SK-N-SH treated with all-trans-retinoic acid at 6 μM for 48 hours (cell line): ENCODE data around the gene RXRA.

Experiments used
- ATAC-seq: fragments of 200-7000 bp; cut with Tn5 transposase; 3 replicates; pipeline ENCODE4 v1.9.1; 2020; ENCODE audit warnings: mild to moderate bottlenecking, moderate library complexity
- ARNTL ChIP-seq: fragments of 450-650 bp; formaldehyde crosslinking; IDR thresholded peaks from 2 replicates; pipeline ENCODE4 v1.5.0; 2020; ENCODE audit warnings: low read depth, mild to moderate bottlenecking, moderate library complexity, borderline replicate concordance
- BACH2 ChIP-seq: fragments of 250-450 bp; sonication (Bioruptor Pico); IDR thresholded peaks from 2 replicates; pipeline ENCODE4 v1.9.0; 2021; ENCODE audit warnings: mild to moderate bottlenecking, borderline replicate concordance
- CREB5 ChIP-seq: fragments of 250-450 bp; sonication (Bioruptor Pico); IDR thresholded peaks from 2 replicates; pipeline ENCODE4 v1.5.1; 2020; ENCODE audit warnings: low read depth, mild to moderate bottlenecking, moderate library complexity
- CSDC2 ChIP-seq: fragments of 250-450 bp; sonication (Bioruptor Pico); IDR thresholded peaks from 2 replicates; pipeline ENCODE4 v1.5.0; 2020; ENCODE audit warnings: mild to moderate bottlenecking, moderate library complexity
- GLIS3 ChIP-seq: fragments of 250-450 bp; sonication (Bioruptor Pico); IDR thresholded peaks from 2 replicates; pipeline ENCODE4 v1.5.0; 2020; ENCODE audit warnings: mild to moderate bottlenecking, moderate library complexity
- ISL1 ChIP-seq: fragments of 250-450 bp; sonication (Bioruptor Pico); IDR thresholded peaks from 2 replicates; pipeline ENCODE4 v2.1.2; 2022; ENCODE audit warnings: mild to moderate bottlenecking, moderate library complexity
- PATZ1 ChIP-seq: fragments of 250-450 bp; sonication (Bioruptor Pico); IDR thresholded peaks from 2 replicates; pipeline ENCODE4 v1.8.0; 2020; ENCODE audit warnings: mild to moderate bottlenecking, moderate library complexity, borderline replicate concordance
- POU6F1 ChIP-seq: fragments of 250-450 bp; sonication (Bioruptor Pico); IDR thresholded peaks from 2 replicates; pipeline ENCODE4 v1.8.0; 2021; ENCODE audit warnings: low read depth, mild to moderate bottlenecking, moderate library complexity, borderline replicate concordance
- PPARA ChIP-seq: fragments of 250-450 bp; sonication (Bioruptor Pico); IDR thresholded peaks from 2 replicates; pipeline ENCODE4 v1.5.0; 2020; ENCODE audit warnings: mild to moderate bottlenecking, borderline replicate concordance
- RARB ChIP-seq: fragments of 250-450 bp; sonication (Bioruptor Pico); IDR thresholded peaks from 2 replicates; pipeline ENCODE4 v1.8.0; 2021; ENCODE audit warnings: mild to moderate bottlenecking, moderate library complexity
- TCF4 ChIP-seq: fragments of 250-450 bp; sonication (Bioruptor Pico); IDR thresholded peaks from 2 replicates; pipeline ENCODE4 v1.8.0; 2021; ENCODE audit warnings: mild to moderate bottlenecking, moderate library complexity, borderline replicate concordance
- TSHZ2 ChIP-seq: fragments of 250-450 bp; sonication (Bioruptor Pico); IDR thresholded peaks from 2 replicates; pipeline ENCODE4 v1.5.0; 2020; ENCODE audit warnings: mild to moderate bottlenecking, moderate library complexity
- ZC3H10 ChIP-seq: fragments of 250-450 bp; sonication (Bioruptor Pico); IDR thresholded peaks from 2 replicates; pipeline ENCODE4 v1.5.1; 2021; ENCODE audit warnings: mild to moderate bottlenecking, moderate library complexity
- ZFP3 ChIP-seq: fragments of 250-450 bp; sonication (Bioruptor Pico); IDR thresholded peaks from 2 replicates; pipeline ENCODE4 v1.5.0; 2020; ENCODE audit warnings: mild to moderate bottlenecking, moderate library complexity
- ZFP30 ChIP-seq: fragments of 450-650 bp; formaldehyde crosslinking; IDR thresholded peaks from 2 replicates; pipeline ENCODE4 v1.5.0; 2022; ENCODE audit warnings: mild to moderate bottlenecking, moderate library complexity
- ZNF565 ChIP-seq: fragments of 450-650 bp; formaldehyde crosslinking; conservative IDR thresholded peaks from 2 replicates; pipeline ENCODE4 v1.5.0; 2020; ENCODE audit warnings: low read depth, mild to moderate bottlenecking, moderate library complexity
- ZNF8 ChIP-seq: fragments of 450-650 bp; formaldehyde crosslinking; IDR thresholded peaks from 2 replicates; pipeline ENCODE4 v1.5.0; 2020; ENCODE audit warnings: mild to moderate bottlenecking, moderate library complexity

Gene RXRA

GRCh38 chr9:134366223-134367031 is 40.2 kb downstream of the RXRA start:
- no peak for TF ChIP-seq ZNF565 (CRISPR knock-in tag)
- TF ChIP-seq TCF4, result peak; percentile 91
- no peak for TF ChIP-seq ZFP30 (CRISPR knock-in tag)
- no peak for TF ChIP-seq RARB (CRISPR knock-in tag)
- TF ChIP-seq PATZ1 (CRISPR knock-in tag), result no peak
- peak; percentile 83 for ATAC-seq

GRCh38 chr9:134367061-134367460 is 40.8 kb downstream of the RXRA start:
- peak; percentile 1; the same call in 1 of the 3 replicates for ATAC-seq
- TF ChIP-seq ZNF565 (CRISPR knock-in tag) (no peak), TSHZ2 (no peak), PPARA (CRISPR knock-in tag) (no peak), ZNF8 (no peak)

GRCh38 chr9:134367791-134368490 is 41.7 kb downstream of the RXRA start:
- no peak for TF ChIP-seq RARB (CRISPR knock-in tag)
- TF ChIP-seq TSHZ2, result peak; percentile 78; the same call in 1 of the 2 replicates
- peak; percentile 87 for TF ChIP-seq TCF4
- peak; percentile 37 for ATAC-seq

GRCh38 chr9:134368571-134368970 is 42.3 kb downstream of the RXRA start:
- no peak for ATAC-seq
- TF ChIP-seq RARB (CRISPR knock-in tag) (no peak), POU6F1 (CRISPR knock-in tag) (no peak), PATZ1 (CRISPR knock-in tag) (no peak), PPARA (CRISPR knock-in tag) (no peak), TSHZ2 (no peak), CSDC2 (CRISPR knock-in tag) (no peak), GLIS3 (CRISPR knock-in tag) (no peak), BACH2 (CRISPR knock-in tag) (no peak), ISL1 (no peak), ZC3H10 (CRISPR knock-in tag) (no peak), ZFP3 (CRISPR knock-in tag) (no peak), ARNTL (CRISPR knock-in tag) (no peak), TCF4 (no peak), CREB5 (CRISPR knock-in tag) (no peak)
